H9 (cell line): ENCODE results near the gene LEFTY1. TPM values are rescaled to one million over a fixed set of nuclear protein-coding genes. Genes with fewer than 3 reads are reported as not detected.

Source experiments
- DNase-seq: peaks from one replicate; pipeline ENCODE4 v3.0.0-alpha.2; 2017
- H2AFZ ChIP-seq: one replicate; pipeline ENCODE4 v1.6.1; 2013; ENCODE audit warnings: mild to moderate bottlenecking, low read length, control low read depth, moderate library complexity
- H2AK5ac ChIP-seq: 2 replicates; pipeline ENCODE4 v1.6.1; 2013; ENCODE audit warnings: low read length, control low read depth, mixed read lengths; ENCODE audit not compliant: insufficient read length
- H2BK120ac ChIP-seq: one replicate; pipeline ENCODE4 v1.6.1; 2013; ENCODE audit warnings: low read depth, mild to moderate bottlenecking, low read length, control low read depth, inconsistent platforms; ENCODE audit not compliant: poor library complexity, severe bottlenecking
- H2BK12ac ChIP-seq: 2 replicates; pipeline ENCODE4 v1.6.1; 2013; ENCODE audit warnings: low read length, control low read depth, mixed read lengths, low read depth; ENCODE audit not compliant: insufficient read length
- H2BK15ac ChIP-seq: 2 replicates; pipeline ENCODE4 v1.6.1; 2013; ENCODE audit warnings: low read depth, low read length, control low read depth
- H2BK20ac ChIP-seq: one replicate; pipeline ENCODE4 v1.6.1; 2013; ENCODE audit warnings: low read depth, mild to moderate bottlenecking, low read length, control low read depth, inconsistent platforms; ENCODE audit not compliant: poor library complexity, severe bottlenecking
- H2BK5ac ChIP-seq: 2 replicates; pipeline ENCODE4 v1.6.1; 2013; ENCODE audit warnings: low read length, control low read depth, mixed read lengths; ENCODE audit not compliant: insufficient read length
- H3K14ac ChIP-seq: 2 replicates; pipeline ENCODE4 v1.6.1; 2013; ENCODE audit warnings: low read length, control low read depth; ENCODE audit not compliant: insufficient read depth
- H3K18ac ChIP-seq: 2 replicates; pipeline ENCODE4 v1.6.1; 2013; ENCODE audit warnings: low read depth, mild to moderate bottlenecking, mixed read lengths, low read length, control low read depth; ENCODE audit not compliant: insufficient read length
- H3K23ac ChIP-seq: 2 replicates; pipeline ENCODE4 v1.6.1; 2013; ENCODE audit warnings: low read length, control low read depth, mixed read lengths, low read depth; ENCODE audit not compliant: insufficient read length
- H3K23me2 ChIP-seq: 2 replicates; pipeline ENCODE4 v1.6.1; 2013; ENCODE audit warnings: low read depth, mild to moderate bottlenecking, mixed read lengths, low read length, control low read depth; ENCODE audit not compliant: insufficient read length, poor library complexity, severe bottlenecking
- H3K27ac ChIP-seq: 2 replicates; pipeline ENCODE4 v1.5.1; 2013; ENCODE audit warnings: low read length, control low read depth, mixed read lengths, low read depth; ENCODE audit not compliant: insufficient read length
- H3K27me3 ChIP-seq: 2 replicates; pipeline ENCODE4 v1.6.1; 2013; ENCODE audit warnings: low read length, control low read depth, inconsistent platforms; ENCODE audit not compliant: insufficient read depth
- H3K4ac ChIP-seq: 2 replicates; pipeline ENCODE4 v1.6.1; 2013; ENCODE audit warnings: low read depth, mild to moderate bottlenecking, control low read depth, inconsistent platforms, low read length, moderate library complexity
- H3K4me1 ChIP-seq: 2 replicates; pipeline ENCODE4 v1.6.1; 2013; ENCODE audit warnings: low read length, control low read depth, inconsistent platforms; ENCODE audit not compliant: insufficient read depth
- H3K4me2 ChIP-seq: 2 replicates; pipeline ENCODE4 v1.6.1; 2013; ENCODE audit warnings: low read length, control low read depth, mixed read lengths; ENCODE audit not compliant: insufficient read length, insufficient read depth
- H3K56ac ChIP-seq: 2 replicates; pipeline ENCODE4 v1.6.1; 2013; ENCODE audit warnings: low read depth, mild to moderate bottlenecking, mixed read lengths, low read length, control low read depth; ENCODE audit not compliant: insufficient read length
- H3K79me1 ChIP-seq: 2 replicates; pipeline ENCODE4 v1.6.1; 2013; ENCODE audit warnings: low read depth, mild to moderate bottlenecking, moderate library complexity, low read length, control low read depth, inconsistent platforms; ENCODE audit not compliant: insufficient read depth, poor library complexity, severe bottlenecking
- H3K79me2 ChIP-seq: 2 replicates; pipeline ENCODE4 v1.6.1; 2013; ENCODE audit warnings: low read length, control low read depth, inconsistent platforms; ENCODE audit not compliant: insufficient read depth
- H3K9ac ChIP-seq: 2 replicates; pipeline ENCODE4 v1.6.1; 2013; ENCODE audit warnings: low read length, control low read depth, mixed read lengths; ENCODE audit not compliant: insufficient read length; ENCODE audit errors: extremely low read depth
- H3K9me3 ChIP-seq: one replicate; pipeline ENCODE4 v1.6.1; 2013; ENCODE audit warnings: low read depth, low read length, inconsistent platforms; ENCODE audit not compliant: control insufficient read depth
- H3T11ph ChIP-seq: one replicate; pipeline ENCODE4 v1.6.1; 2013; ENCODE audit warnings: mild to moderate bottlenecking, low read length, control low read depth, inconsistent platforms
- H4K20me1 ChIP-seq: one replicate; pipeline ENCODE4 v1.6.1; 2013; ENCODE audit not compliant: control insufficient read depth, insufficient read length, insufficient read depth
- H4K5ac ChIP-seq: 2 replicates; pipeline ENCODE4 v1.6.1; 2013; ENCODE audit warnings: low read depth, mild to moderate bottlenecking, mixed read lengths, low read length, control low read depth; ENCODE audit not compliant: insufficient read length
- H4K8ac ChIP-seq: replicated peaks from 2 replicates; pipeline ENCODE4 v1.6.1; 2013; ENCODE audit warnings: low read length, control low read depth, mixed read lengths, low read depth; ENCODE audit not compliant: insufficient read length
- H4K91ac ChIP-seq: 2 replicates; pipeline ENCODE4 v1.6.1; 2013; ENCODE audit warnings: low read depth, mild to moderate bottlenecking, moderate library complexity, mixed read lengths, low read length, control low read depth; ENCODE audit not compliant: insufficient read length
- H3K27ac Mint-ChIP-seq, 3 experiments: 2 replicates in 2 of 3; 3 replicates in 1 of 3; pipeline ENCODE4 v1.8.0; 2020 to 2021; ENCODE audit warnings: mixed read lengths in 3 of 3, mild to moderate bottlenecking in 1 of 3, moderate library complexity in 1 of 3
- H3K27me3 Mint-ChIP-seq: 2 replicates; pipeline ENCODE4 v1.8.0; 2021; ENCODE audit warnings: low read depth, mild to moderate bottlenecking, moderate library complexity, mixed read lengths
- H3K36me3 Mint-ChIP-seq, 3 experiments: 2 replicates in 2 of 3; 3 replicates in 1 of 3; pipeline ENCODE4 v1.8.0; 2020 to 2021; ENCODE audit warnings: low read depth in 3 of 3, mixed read lengths in 3 of 3; ENCODE audit not compliant: insufficient read depth in 1 of 3
- H3K4me1 Mint-ChIP-seq, 2 experiments: 2 replicates each; pipeline ENCODE4 v1.8.0; 2020; ENCODE audit warnings: mixed read lengths in 2 of 2
- H3K4me3 Mint-ChIP-seq, 2 experiments: 2 replicates in 1 of 2; 3 replicates in 1 of 2; pipeline ENCODE4 v1.8.0; 2020 to 2021; ENCODE audit warnings: mild to moderate bottlenecking in 2 of 2, mixed read lengths in 2 of 2, moderate library complexity in 1 of 2
- H3K9me3 Mint-ChIP-seq, 2 experiments: 2 replicates in 1 of 2; 3 replicates in 1 of 2; pipeline ENCODE4 v1.8.0; 2020; ENCODE audit warnings: mild to moderate bottlenecking in 2 of 2, mixed read lengths in 2 of 2, moderate library complexity in 1 of 2
- WGBS: extraction: QIAGEN DNeasy Blood & Tissue Kit; methylation state at CpG from one replicate; pipeline ENCODE4 v1.1.7; 2013; ENCODE audit warnings: missing lambda C conversion rate, low lambda C conversion rate, mixed read lengths; ENCODE audit not compliant: insufficient read length; ENCODE audit errors: extremely low coverage; 5-methylcytosine and 5-hydroxymethylcytosine counted together
- total RNA-seq: library from RNA; stranded (reverse); gene quantifications from 2 replicates; pipeline ENCODE4 v1.2.1, GENCODE V29; 2021
- TF ChIP-seq, protein P1 (sequence below): fragments of 200-600 bp; sonication (generic); conservative IDR thresholded peaks from 3 replicates; pipeline ENCODE4 v1.8.0; 2021; ENCODE audit warnings: antibody characterized with exemption, mild to moderate bottlenecking

The LEFTY1 gene
- total RNA-seq, 1 experiment from 2014 or later: 107 TPM

DNA sequence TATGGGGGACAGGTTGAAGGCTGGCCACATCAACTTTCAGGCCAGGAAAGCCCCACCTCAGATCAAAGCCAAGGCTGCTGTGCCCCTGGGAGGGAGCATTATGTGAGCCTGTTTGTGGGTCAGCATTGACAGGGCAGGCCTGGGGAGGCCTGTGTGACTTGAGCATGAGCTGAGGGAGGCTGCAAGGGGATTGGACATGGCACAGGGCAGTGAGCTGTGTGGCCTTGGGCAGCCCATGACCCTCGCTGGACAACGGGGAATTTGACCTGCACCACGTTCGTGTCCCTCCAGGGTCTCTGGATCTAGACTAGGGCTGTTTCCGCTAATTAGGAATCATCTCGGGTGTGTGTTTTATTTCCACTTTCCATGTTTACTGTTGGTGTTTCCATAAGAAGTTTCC lies 17.5 kb upstream of the LEFTY1 start:
- H4K91ac ChIP-seq: no peak overlapping the region
- H3K23ac ChIP-seq: no peak overlapping the region
- no peaks in the 10 kb centered on the region for H3K79me2 ChIP-seq
- no peak overlapping the region for H3K4me2 ChIP-seq
- no peak overlapping the region for H4K5ac ChIP-seq
- no peak overlapping the region for H2BK5ac ChIP-seq
- TF ChIP-seq, protein P1, sequence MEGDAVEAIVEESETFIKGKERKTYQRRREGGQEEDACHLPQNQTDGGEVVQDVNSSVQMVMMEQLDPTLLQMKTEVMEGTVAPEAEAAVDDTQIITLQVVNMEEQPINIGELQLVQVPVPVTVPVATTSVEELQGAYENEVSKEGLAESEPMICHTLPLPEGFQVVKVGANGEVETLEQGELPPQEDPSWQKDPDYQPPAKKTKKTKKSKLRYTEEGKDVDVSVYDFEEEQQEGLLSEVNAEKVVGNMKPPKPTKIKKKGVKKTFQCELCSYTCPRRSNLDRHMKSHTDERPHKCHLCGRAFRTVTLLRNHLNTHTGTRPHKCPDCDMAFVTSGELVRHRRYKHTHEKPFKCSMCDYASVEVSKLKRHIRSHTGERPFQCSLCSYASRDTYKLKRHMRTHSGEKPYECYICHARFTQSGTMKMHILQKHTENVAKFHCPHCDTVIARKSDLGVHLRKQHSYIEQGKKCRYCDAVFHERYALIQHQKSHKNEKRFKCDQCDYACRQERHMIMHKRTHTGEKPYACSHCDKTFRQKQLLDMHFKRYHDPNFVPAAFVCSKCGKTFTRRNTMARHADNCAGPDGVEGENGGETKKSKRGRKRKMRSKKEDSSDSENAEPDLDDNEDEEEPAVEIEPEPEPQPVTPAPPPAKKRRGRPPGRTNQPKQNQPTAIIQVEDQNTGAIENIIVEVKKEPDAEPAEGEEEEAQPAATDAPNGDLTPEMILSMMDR: no peak
- H4K8ac ChIP-seq: no peak overlapping the region
- no peak overlapping the region for H2BK15ac ChIP-seq
- no peaks in the 10 kb centered on the region for H3K79me1 ChIP-seq
- no CpG with 5 or more reads among the region's 6 CpGs for WGBS
- no peak overlapping the region for H2BK120ac ChIP-seq
- no peak overlapping the region for H3K9ac ChIP-seq
- H3K27me3 Mint-ChIP-seq: peaks cover 3% of the 10 kb centered on the region
- no peak overlapping the region for H3K18ac ChIP-seq
- no peak for DNase-seq
- H3K9me3 Mint-ChIP-seq: no peaks in the 10 kb centered on the region
- H3K27me3 ChIP-seq: no peaks in the 10 kb centered on the region
- no peak overlapping the region; a peak in 1 of 7 replicates for H3K27ac Mint-ChIP-seq
- H3K14ac ChIP-seq: peak overlapping the region; percentile 5; the same call in 1 of the 2 replicates
- no peaks in the 10 kb centered on the region for H3K23me2 ChIP-seq
- peaks cover 13 to 18% of the 10 kb centered on the region in 2 experiments for H3K4me1 Mint-ChIP-seq
- H2AFZ ChIP-seq: no peak overlapping the region
- no peak overlapping the region for H3K4ac ChIP-seq
- no peaks in the 10 kb centered on the region; the same call in 1 of the 2 replicates for H3K4me1 ChIP-seq
- H3K36me3 Mint-ChIP-seq: no peaks in the 10 kb centered on the region
- H2BK20ac ChIP-seq: no peak overlapping the region
- H3K4me3 Mint-ChIP-seq: no peak overlapping the region
- no peak overlapping the region for H2BK12ac ChIP-seq
- no peak overlapping the region for H3K27ac ChIP-seq
- no peak overlapping the region for H3K56ac ChIP-seq
- H3K9me3 ChIP-seq: no peaks in the 10 kb centered on the region
- no peak overlapping the region for H3T11ph ChIP-seq
- no peak overlapping the region for H2AK5ac ChIP-seq
- H4K20me1 ChIP-seq: no peaks in the 10 kb centered on the region
